GM21786 (cell line): ENCODE data around the gene ZNF366.

Source experiments
- ATAC-seq: cut with Tn5 transposase; IDR thresholded peaks from one replicate; pipeline ENCODE4 v1.9.1; 2021; ENCODE audit not compliant: unreplicated experiment

Gene ZNF366, protein sequence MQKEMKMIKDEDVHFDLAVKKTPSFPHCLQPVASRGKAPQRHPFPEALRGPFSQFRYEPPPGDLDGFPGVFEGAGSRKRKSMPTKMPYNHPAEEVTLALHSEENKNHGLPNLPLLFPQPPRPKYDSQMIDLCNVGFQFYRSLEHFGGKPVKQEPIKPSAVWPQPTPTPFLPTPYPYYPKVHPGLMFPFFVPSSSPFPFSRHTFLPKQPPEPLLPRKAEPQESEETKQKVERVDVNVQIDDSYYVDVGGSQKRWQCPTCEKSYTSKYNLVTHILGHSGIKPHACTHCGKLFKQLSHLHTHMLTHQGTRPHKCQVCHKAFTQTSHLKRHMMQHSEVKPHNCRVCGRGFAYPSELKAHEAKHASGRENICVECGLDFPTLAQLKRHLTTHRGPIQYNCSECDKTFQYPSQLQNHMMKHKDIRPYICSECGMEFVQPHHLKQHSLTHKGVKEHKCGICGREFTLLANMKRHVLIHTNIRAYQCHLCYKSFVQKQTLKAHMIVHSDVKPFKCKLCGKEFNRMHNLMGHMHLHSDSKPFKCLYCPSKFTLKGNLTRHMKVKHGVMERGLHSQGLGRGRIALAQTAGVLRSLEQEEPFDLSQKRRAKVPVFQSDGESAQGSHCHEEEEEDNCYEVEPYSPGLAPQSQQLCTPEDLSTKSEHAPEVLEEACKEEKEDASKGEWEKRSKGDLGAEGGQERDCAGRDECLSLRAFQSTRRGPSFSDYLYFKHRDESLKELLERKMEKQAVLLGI

DNA sequence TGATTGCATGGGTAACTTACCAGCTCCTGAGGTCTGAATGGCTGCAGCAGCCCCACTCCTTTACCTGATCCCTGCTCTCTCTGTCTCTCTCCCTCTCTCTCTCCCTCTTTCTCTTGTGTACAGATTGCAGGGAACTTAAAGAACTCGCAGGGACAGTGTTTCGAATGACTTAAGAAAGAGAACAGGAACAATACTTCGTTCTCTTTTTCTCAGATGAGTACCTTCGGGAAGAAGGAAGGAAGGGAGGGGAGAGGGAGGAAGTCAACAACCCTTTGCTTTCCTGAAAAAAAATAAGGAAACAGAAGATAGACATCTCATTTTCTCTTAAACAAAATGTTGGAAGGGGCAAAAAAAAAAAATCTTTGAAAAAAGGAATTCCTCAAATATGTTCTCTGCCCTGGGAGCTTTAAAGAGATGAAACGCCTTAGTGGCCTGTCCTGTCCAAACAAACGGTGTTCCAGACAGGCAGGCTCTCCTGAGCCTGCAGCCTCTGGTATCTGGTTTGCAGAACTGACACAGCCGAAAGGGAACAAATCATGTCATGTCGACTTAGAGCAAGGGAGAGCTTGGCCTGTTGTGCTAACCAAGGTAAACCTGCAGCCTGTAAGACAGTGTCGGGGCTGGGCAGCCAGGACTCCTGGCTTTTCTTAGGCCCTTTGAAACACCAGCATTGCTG lies at the start of gene ZNF366:
TSS of gene ZNF366 (minus strand) at position 180 of the 676 bp plus-strand sequence. CDS start 45,914 bp downstream, outside the sequence.
- no peak for ATAC-seq

DNA sequence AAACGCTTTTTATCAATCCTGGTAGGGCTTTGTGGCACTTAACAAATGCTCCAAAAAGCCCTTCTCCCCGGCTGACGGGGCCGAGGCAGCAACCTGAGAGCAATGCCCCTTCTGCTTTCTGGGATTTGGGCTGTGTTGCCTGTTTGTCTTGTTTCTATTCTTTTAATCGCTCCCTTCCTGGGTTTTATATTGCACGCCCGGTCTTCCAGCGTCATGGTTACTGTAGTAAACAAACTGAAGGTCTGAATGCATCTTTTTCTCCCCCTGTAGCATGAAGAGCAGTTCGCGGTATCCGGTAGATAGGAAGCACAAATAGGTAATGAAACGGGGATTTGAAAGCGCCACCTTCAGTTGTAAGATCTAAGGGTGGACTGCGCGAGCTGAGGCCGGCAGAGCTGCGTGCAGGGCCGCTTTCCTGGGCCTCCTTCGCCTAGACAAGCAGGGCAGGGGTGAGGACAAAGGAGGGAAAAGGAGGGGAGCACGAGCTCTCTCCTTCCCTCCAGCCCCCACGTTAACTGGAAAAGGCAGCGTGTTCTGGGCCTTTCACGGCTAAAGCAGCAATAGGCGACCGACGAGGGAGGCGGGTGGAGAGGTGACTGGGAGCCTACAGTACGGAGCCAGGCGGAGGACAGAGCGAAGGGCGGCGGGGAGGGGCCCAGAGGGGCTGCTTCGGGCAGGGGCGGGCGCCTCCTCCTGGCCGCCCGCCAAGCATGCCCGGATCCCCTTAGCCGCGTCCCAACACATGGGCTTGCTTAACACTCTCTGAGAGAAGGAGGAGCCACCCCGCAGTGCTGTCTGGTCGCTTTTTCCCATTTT lies 49.3 kb upstream of the ZNF366 start:
- ATAC-seq, result peak; percentile 88

DNA sequence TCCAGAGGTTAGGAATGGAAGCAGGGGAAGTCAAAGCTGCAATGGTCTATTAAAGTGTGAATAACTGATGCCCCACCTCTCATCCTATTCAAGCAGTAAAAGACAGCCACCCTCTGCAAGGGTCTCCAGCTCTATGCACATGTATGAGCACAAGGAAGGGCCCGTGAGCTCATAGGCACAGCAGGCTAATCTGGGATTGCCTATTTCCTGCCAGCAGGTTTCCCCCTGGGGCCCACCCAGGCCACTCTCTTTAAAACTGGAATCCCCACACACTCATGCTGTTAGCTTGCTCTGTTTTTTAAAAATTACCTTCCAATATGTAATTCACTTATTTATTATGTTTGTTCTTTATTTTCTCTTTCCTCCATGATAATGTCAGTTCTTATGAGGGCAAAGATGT lies 48.7 kb upstream of the ZNF366 start:
- ATAC-seq, result no peak

DNA sequence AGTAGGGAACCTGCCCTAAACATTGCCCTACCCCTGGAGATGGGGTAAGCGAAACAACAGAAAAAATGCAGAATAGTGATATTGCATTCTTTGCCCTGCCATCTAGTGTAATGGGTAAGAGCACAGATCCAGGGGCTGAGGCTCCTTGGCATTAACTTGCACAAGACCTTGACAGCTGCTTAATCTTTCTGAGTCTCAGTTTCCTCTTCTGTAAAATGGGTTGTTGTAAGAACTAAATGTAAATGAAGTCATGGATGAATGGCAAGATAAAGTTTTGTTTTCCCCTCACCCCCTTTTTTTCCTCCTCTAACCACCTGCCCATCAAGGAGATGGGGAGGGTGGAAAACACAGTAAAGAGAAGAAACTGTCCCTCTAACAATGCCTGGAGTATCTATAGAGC lies 47.7 kb upstream of the ZNF366 start:
- ATAC-seq, result no peak

DNA sequence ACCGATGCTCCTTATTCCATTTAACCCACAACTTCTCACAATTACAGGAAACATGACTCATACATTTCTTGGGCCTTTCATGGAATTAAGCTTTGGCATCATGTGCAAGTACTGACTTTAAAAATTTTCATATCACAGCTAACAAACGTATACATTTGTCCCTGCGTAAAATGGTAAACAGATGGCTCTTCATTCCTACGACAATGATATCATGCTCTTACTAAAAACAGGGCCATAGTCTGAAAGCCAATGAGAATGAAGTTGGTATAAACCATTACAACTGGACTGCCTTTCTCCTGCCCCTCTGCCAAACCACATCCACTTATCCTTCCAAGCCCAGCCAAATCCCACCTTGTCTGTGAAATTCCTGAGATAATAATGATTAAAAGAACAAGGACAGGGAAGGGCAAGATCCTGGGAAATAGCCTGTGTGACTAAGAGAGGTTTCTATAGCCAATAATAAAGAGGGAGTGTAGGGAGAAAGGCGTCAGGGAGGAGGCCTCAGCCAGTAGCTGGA lies 44.9 kb upstream of the ZNF366 start:
- ATAC-seq, result no peak

DNA sequence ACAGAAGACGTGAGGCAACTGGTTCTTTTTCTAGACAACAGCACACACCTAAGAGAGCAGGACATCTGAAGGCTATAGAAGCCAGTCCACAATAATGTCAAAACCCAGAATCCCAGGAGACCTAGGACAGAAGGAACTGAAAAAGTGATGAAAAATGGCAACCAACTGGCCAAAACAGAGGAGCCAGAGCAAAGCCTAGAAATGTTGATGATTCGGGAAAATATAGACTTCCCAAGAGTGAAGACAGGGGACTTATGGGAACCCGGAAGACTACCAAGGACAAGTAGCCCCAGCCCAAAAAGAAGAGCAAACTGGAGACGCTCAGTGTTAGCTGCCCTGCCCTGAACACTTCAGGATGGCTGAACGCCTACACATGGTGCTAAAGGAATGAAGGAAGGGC lies 43.4 kb upstream of the ZNF366 start:
- no peak for ATAC-seq

DNA sequence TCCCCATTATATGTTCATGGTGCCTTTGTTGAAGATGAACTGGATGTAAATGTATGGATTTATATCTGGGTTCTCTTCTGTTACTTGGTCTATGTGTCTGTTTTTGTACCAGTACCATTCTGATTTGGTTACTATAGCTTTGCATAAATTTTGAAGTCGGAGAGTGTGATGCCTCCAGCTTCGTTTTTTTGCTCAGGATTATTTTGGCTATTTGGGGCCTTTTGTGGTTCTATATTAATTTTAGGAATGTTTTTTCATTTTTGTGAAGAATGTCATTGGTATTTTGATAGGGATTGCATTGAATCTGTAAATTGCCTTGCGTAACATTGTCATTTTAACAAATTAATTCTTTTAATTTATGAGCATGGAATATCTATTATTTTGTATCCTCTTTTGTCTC lies 36.6 kb upstream of the ZNF366 start:
- ATAC-seq, result no peak

DNA sequence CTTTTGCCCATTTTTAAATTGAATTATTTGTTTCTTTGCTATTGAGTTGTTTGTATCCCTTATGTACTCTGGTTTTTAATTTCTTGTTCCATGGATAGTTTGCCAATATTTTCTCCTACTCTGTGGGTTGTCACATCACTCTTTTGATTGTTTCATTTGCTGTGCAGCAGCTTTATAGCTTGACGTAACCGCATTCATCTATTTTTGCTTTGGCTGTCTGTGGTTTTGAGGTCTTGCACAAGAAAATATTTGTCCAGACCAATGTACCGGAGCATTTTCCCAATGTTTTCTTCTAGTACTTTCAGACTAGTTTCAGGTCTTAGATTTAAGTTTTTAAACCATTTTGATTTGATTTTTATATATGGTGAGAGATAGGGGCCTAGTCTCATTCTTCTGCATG lies 36.2 kb upstream of the ZNF366 start:
- ATAC-seq, result no peak

DNA sequence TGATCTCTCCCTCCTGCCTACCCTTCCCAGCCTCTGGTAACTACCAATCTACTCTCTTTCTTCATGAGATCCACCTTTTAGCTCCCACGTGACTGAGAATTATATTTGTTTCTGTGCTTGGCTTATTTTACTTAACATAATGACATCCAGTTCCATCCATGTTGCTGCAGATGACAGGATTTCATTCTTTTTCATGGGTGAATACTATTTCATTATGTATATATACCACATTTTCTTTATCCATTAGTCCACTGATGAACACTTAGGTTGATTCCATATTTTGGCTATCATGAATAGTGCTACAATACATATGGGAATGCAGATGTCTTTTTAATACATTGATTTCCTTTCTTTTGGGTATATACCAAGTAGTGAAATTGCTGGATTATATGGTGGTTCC lies 35.5 kb upstream of the ZNF366 start:
- no peak for ATAC-seq

DNA sequence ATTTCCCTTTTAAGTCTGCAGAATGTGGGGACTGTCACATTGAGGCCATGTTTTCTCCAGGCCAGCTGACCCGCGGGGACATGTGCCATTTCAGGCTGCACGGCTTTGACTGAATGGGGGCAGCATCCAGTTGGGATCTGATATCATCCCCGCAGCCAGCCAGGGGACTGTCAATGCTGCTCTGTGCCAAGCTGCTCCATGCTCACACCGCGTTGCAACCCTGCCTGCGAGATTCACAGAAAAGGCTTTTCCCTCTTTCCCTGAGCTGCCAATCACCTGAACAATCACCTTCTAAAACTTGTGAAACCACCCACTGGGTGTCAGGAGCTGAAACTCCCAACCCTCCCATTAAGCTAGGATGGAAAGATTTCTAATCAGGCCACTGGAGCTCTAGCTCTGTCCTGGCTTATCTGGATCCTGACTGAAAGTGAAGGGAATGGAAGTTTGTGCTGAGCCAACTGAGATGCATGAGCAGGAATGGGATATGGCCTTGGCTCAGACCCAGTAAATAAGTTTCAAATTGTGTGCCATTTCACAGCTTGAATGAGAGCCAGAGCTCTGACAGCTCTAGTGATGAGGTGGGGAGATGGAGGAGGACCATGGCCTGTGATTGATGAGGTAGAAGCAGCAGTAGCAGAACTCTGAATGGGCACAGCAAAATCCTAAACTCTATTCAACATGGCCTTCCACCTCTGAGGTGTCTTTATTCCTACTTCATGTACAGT lies 34.5 kb upstream of the ZNF366 start:
- ATAC-seq, result no peak

DNA sequence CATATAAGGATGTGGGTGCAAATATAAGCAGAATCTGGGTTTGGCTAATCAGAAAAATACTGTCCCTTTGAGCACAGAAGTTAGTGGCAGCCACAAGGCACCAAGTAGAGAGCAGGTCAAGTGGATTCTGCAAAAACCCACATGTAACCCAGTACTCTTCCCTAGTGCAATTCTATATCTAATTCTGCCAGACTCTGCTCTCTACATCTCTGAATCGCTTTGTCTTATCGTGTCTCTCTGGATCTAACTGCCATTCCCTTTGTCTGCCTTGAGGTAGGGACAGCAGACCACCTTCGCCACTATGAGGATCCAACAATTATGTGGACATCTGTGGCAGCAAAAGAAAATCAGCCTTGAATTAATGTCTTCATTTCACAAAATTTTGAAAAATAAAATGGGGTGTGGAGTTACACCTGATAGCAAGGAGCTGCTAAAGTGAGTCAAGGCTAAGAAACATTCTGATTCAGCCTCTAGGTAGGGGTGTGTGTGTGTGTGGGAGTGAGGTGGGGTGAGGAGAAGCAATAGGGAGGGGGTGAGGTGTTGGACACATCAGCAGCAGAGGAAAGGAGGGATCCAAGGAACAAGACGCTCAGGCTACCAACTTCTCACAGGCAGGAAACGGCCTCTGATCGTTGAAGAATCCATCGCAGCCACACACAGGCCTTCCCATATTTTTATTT lies 33.7 kb upstream of the ZNF366 start:
- ATAC-seq, result no peak

DNA sequence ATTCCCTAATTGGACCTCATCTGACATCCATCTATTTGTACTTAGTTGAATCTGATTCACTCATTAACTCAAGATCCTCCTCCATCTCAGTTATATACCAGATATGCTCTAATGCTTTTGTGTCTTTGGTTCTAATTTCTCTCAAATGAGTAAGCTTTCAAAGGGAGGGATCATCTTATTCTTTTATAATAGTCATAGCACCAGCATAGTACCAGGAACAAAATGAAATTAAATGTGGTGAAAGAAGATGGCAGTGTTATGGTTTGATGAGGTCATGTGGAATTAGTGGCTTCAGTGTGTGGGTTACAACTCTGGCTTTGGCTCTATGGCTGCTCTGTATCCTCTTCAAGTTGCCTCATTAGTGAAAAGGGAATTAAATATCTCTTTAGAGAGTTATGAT lies 32.5 kb upstream of the ZNF366 start:
- ATAC-seq, result no peak

DNA sequence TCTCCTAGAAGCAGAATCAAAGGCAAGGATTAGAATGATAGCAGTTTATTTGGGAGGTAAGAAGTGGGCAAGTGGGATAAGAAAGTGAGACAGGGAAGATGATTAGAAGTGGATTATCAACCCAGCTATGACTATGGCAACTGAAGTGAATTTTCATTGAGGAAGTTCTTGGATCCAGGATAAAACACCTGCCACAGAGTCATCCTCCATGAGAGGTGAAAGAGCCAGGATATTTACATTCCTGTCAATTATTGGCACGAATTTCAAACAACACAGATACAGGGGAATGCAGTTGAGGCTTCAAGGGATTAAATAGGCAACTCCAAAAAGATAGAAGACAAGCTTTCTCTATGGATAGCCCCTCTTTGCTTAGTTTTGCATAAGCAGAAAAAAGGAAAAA lies 31.8 kb upstream of the ZNF366 start:
- no peak for ATAC-seq

DNA sequence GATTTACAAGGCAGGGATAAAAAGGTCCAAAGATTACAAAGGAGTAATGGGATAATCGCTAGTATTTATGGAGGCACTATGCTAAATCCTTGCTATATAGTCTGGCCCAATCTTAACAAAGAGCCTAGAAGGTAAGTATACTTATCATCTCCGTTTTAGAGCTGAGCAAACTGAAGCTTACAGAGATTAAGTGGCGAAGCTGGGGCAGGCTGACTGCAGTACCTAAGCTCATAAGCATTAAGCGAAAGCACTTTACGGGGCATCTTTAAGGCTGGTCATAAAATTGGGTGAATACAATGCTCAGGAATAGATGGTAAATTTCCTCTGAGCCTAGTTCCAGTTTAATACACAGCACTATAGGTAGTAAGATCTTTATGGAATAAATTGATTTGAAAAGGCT lies 30.0 kb upstream of the ZNF366 start:
- ATAC-seq, result no peak

DNA sequence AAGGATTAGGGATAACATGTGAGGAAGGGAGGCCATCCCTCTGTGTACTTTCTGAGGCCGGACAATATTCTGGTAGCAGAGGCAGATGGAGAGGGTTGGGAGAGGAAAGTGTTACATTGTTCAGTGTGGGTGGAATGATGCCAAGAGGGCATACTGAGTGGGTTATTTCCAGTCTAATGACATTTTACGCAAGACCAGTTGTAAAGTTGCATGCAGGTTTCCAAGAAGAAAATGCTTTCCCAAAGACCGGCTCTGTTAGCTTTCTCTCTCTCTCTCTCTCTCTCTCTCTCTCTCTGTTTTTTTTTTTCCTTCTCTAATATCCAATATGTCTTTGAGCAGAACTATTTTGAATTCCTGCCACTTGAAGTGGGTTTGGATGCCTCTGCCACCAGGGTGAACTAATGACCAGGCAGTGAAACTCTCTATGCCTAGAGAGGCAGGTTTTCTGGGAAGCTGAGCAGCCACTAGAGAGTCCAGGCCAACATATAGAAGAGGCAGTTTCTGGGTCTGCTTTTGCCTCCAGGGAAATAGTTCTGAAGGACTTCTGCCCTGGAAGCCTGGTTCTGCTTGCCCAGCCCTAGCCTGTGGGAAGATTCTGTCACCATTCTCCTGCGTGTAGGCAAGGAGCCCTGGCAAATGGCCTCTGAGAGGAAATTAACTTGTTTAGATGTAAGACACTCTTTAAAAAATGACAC lies 24.4 kb upstream of the ZNF366 start:
- ATAC-seq, result no peak

DNA sequence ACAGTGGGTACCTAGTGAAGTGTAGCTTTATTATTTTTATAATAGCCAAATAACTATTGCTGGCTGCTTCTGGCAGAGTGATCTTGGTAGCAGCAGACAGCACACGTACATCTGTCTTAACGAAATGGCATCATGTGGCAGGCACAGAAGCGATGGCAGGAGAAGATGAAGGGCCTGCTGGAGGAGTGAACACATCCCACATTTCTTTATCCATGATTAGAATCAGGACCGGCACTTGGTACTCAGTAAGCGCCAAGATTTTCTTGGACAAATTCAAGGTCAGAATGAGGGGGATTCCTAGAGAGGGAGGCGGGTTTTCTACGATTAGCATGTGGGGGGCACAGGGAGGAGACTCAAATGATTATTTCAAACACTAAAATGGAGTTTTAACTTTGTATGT lies 23.0 kb upstream of the ZNF366 start:
- no peak for ATAC-seq

DNA sequence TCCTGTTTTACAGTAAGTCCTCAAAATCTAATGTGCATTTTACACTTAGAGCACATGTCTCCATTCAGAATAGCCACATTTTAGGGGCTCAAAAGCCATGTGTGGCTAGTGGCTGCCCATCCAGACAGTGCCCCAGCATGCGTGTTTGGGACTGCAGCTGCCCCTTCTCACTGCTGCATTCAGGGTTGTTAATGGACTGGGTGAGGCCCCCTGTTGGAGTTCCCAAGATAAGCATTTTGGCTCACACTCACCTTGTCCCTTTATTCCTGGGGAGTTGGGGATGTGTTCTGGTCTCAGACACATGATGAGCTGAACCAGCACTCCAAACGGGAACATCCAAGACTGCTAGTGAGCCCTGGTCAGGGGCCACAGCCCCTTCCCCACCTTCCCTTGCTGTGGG lies 22.2 kb upstream of the ZNF366 start:
- no peak for ATAC-seq

DNA sequence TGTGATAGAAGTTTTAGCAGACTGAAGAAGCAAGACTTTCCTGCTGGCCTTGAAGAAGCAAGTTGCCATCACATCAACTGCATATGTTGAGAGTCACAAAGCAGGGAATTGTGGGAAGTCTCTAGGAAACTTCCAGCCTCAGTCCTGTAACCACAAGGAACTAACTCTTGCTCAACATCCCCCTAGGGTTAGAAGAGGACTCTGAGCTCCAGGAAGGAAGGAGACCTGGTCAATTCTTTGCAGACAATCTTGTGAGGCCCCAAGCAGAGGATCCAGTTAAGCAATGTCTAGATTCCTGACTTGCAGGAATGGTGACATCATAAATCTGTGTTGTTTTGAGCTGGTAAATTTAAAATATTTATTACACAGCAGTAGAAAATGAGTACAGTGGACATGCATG lies 18.6 kb upstream of the ZNF366 start:
- ATAC-seq, result no peak

DNA sequence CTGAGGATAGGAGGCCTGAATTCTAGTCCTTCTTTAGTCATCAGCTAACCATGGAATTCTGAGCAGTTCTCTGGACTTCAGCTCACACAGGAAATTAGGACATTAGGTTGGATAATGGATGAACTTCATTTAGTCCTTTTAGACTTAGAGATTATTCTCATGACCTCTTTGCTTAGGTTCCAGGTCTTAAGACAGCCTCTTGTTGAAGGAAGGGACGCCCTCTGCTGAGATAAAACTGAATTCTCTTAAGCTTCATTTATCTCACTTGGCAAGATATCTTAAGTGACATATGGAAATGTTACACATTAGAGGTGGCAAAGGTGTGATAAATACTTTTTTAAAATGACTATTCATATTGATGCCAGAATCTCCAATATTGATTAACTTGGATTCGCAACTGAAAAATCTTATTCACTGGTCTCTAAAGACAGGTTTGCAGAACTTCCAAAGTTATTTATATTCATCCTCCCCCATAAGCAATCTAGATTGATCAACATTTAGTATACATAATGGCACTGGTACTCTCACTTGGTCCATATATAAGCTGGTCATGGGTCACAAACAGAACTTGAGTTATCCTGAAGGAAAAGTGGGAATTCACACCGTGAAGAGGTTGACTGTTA lies 16.9 kb upstream of the ZNF366 start:
- peak; percentile 79 for ATAC-seq
